GM12891 (cell line): ENCODE results near the gene WDR72.

Experiments used
- POLR2A ChIP-seq: IDR thresholded peaks from 2 replicates; pipeline ENCODE4 v1.6.1; 2011; ENCODE audit warnings: low read depth, low read length, control low read depth
- POLR2AphosphoS5 ChIP-seq: IDR thresholded peaks from 2 replicates; pipeline ENCODE4 v1.6.1; 2011; ENCODE audit warnings: low read depth, low read length, control low read depth
- SPI1 ChIP-seq: IDR thresholded peaks from 2 replicates; pipeline ENCODE4 v1.6.1; 2011; ENCODE audit warnings: low read depth, low read length, control low read depth
- TAF1 ChIP-seq: IDR thresholded peaks from 2 replicates; pipeline ENCODE4 v1.6.1; 2011; ENCODE audit warnings: low read depth, low read length, control low read depth

DNA sequence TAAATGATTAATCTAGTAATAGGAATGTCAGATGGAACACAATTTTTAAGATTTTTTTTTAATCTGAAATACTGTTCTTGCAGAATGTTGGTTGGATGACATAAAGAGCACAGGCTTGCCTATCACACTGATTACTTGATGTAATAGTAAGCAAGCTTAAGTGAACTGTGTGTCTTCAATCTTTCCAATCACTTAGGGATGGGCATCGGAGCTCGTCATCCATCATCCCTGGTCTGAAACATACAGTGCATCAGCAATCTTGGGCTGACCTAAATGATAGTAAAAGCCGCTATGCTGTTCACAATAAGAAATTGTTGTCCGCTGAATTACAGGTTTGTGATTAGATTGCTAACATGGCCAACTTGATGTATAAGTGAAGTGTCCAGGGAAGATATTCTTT is 195.8 kb downstream of the WDR72 start:
- no peak for TF ChIP-seq POLR2AphosphoS5
- no peak for TF ChIP-seq POLR2A
- TF ChIP-seq TAF1 = no peak
- no peak for TF ChIP-seq SPI1
